B cell (primary cell): ENCODE data around the gene XXYLT1. TPM values are rescaled to one million over a fixed set of nuclear protein-coding genes. Genes with fewer than 3 reads are reported as not detected.

Experiments used
- ATAC-seq: fragments of 200-7000 bp; cut with Tn5 transposase; one replicate; pipeline ENCODE4 v1.10.0; 2021; ENCODE audit warnings: low read depth, mild to moderate bottlenecking, moderate number of reproducible peaks, moderate library complexity
- CTCF ChIA-PET: fragments of 350-600 bp; sonication (Branson Sonifier 250); formaldehyde crosslinking; loops from one replicate; lab custom pipeline; 2021; ENCODE audit warnings: antibody characterized with exemption, inconsistent platforms; lab: Charles Lee
- POLR2A ChIA-PET: fragments of 350-600 bp; sonication (Branson Sonifier 250); formaldehyde crosslinking; loops from one replicate; lab custom pipeline; 2021; ENCODE audit warnings: antibody characterized with exemption; lab: Charles Lee
- DNase-seq: peaks from one replicate; pipeline ENCODE4 v3.0.0; 2013
- H2AFZ ChIP-seq: 2 replicates; pipeline ENCODE4 v1.6.1; 2012; ENCODE audit warnings: mild to moderate bottlenecking, low read depth, low read length; ENCODE audit not compliant: insufficient read depth, poor library complexity, severe bottlenecking
- H3K27ac ChIP-seq, 2 donors: 1 replicate in 1 of 2; 2 replicates in 1 of 2; pipeline ENCODE4 v1.5.1; 2012 to 2013; ENCODE audit warnings: low read length in 2 of 2, mild to moderate bottlenecking in 2 of 2, moderate library complexity in 1 of 2
- H3K27me3 ChIP-seq, 4 experiments: fragments of 200-600 bp in 1 of 4; sonication (generic) in 1 of 4; replicated peaks in 1 of 4; 1 replicate in 2 of 4; 2 replicates in 2 of 4; pipeline versions ENCODE4 v1.6.1 to v1.7.0; 2013 to 2016; ENCODE audit warnings: low read length in 3 of 4, mild to moderate bottlenecking in 2 of 4, mixed read lengths in 1 of 4, moderate library complexity in 1 of 4; ENCODE audit not compliant: insufficient read depth in 4 of 4, control insufficient read depth in 3 of 4; ENCODE audit errors: control extremely low read depth in 1 of 4
- H3K36me3 ChIP-seq, 2 experiments: replicated peaks in 1 of 2; 1 replicate in 1 of 2; 2 replicates in 1 of 2; pipeline versions ENCODE4 v1.6.1 to v1.7.1; 2013; ENCODE audit warnings: low read length in 1 of 2; ENCODE audit not compliant: insufficient read depth in 2 of 2, control insufficient read depth in 1 of 2; ENCODE audit errors: control extremely low read depth in 1 of 2, extremely low read depth in 1 of 2
- H3K4me1 ChIP-seq, 2 donors: fragments of 200-600 bp in 1 of 2; sonication (generic) in 1 of 2; 1 replicate in 1 of 2; 2 replicates in 1 of 2; pipeline versions ENCODE4 v1.5.1 to v1.6.1; 2013 to 2017; ENCODE audit warnings: low read length in 2 of 2; ENCODE audit not compliant: control insufficient read depth in 2 of 2, insufficient read depth in 2 of 2
- H3K4me2 ChIP-seq: replicated peaks from 2 replicates; pipeline ENCODE3; 2012; ENCODE audit warnings: mild to moderate bottlenecking, low read depth, low read length; ENCODE audit not compliant: poor library complexity, severe bottlenecking
- H3K4me3 ChIP-seq, 5 experiments: fragments of 200-600 bp in 1 of 5; sonication (generic) in 1 of 5; 1 replicate in 3 of 5; 2 replicates in 2 of 5; pipeline versions ENCODE4 v1.5.1 to v1.7.0; 2011 to 2016; ENCODE audit warnings: low read length in 4 of 5, mild to moderate bottlenecking in 4 of 5, low read depth in 2 of 5, control low read depth in 1 of 5, moderate library complexity in 1 of 5; ENCODE audit not compliant: insufficient read depth in 1 of 5; ENCODE audit errors: control extremely low read depth in 1 of 5, extremely low read depth in 1 of 5
- H3K79me2 ChIP-seq: fragments of 200-600 bp; sonication (generic); one replicate; pipeline ENCODE4 v1.6.0; 2016; ENCODE audit warnings: low read length; ENCODE audit not compliant: control insufficient read depth, insufficient read depth
- H3K9ac ChIP-seq: fragments of 200-600 bp; sonication (generic); 2 replicates; pipeline ENCODE4 v1.6.1; 2017; ENCODE audit warnings: mild to moderate bottlenecking, low read length, moderate library complexity
- H3K9me3 ChIP-seq, 3 donors: one replicate each; pipeline versions ENCODE4 v1.6.1 to v1.7.1; 2013; ENCODE audit warnings: low read length in 2 of 3; ENCODE audit not compliant: control insufficient read depth in 2 of 3, insufficient read depth in 1 of 3; ENCODE audit errors: control extremely low read depth in 1 of 3
- H4K20me1 ChIP-seq: 2 replicates; pipeline ENCODE4 v1.6.0; 2012; ENCODE audit warnings: mild to moderate bottlenecking, low read length; ENCODE audit not compliant: insufficient read depth, control insufficient read depth, poor library complexity, severe bottlenecking
- H3K27ac Mint-ChIP-seq: one replicate; pipeline ENCODE4 v1.8.0; 2021; ENCODE audit warnings: mixed read lengths
- H3K27me3 Mint-ChIP-seq: one replicate; pipeline ENCODE4 v1.8.0; 2021; ENCODE audit warnings: mixed read lengths
- H3K4me1 Mint-ChIP-seq: one replicate; pipeline ENCODE4 v1.8.0; 2021; ENCODE audit warnings: mixed read lengths
- H3K4me3 Mint-ChIP-seq: one replicate; pipeline ENCODE4 v1.8.0; 2021; ENCODE audit warnings: mixed read lengths
- H3K9me3 Mint-ChIP-seq: one replicate; pipeline ENCODE4 v1.8.0; 2022; ENCODE audit warnings: mixed read lengths; ENCODE audit not compliant: insufficient read depth
- CTCF ChIP-seq: fragments of 200-600 bp; IDR thresholded peaks from one replicate; pipeline ENCODE4 v1.8.0; 2022; ENCODE audit warnings: antibody characterized with exemption, mild to moderate bottlenecking
- EZH2 ChIP-seq: IDR thresholded peaks from 2 replicates; pipeline ENCODE4 v1.6.1; 2012; ENCODE audit warnings: borderline replicate concordance, low read depth, mild to moderate bottlenecking, moderate library complexity, low read length; ENCODE audit not compliant: insufficient read depth, poor library complexity, severe bottlenecking
- WGBS: methylation state at CpG from one replicate; pipeline ENCODE4 v1.1.5; 2013; ENCODE audit warnings: missing lambda C conversion rate; ENCODE audit not compliant: insufficient coverage; 5-methylcytosine and 5-hydroxymethylcytosine counted together
- intact Hi-C: fragments of 100-400 bp; cut with micrococcal nuclease; formaldehyde crosslinking; loops from one replicate; pipeline ENCODE4 v1.10.0; 2022
- polyA plus RNA-seq: library from polyadenylated mRNA; depleted of rRNA; stranded (reverse); fragments of >200 nt; gene quantifications from 2 replicates; pipeline ENCODE4 v1.2.3, GENCODE V29; 2012
- total RNA-seq, 2 donors: library from RNA; stranded (reverse); fragments of 120-200 nt in 1 of 2; gene quantifications; 1 replicate in 1 of 2; 2 replicates in 1 of 2; pipeline versions ENCODE4 v1.2.3 to v1.2.4, GENCODE V29; 2013 to 2022

Gene XXYLT1
- total and polyA plus RNA-seq, 2 donors (not counting 1 experiment from before 2014, with no cell fraction given): 2.6 to 11.2 TPM

- Histone ChIP-seq H3K9me3 (no peaks in the 10 kb centered on the region), H2AFZ (no peak overlapping the region), H4K20me1 (no peaks in the 10 kb centered on the region), H3K4me3 (no peak overlapping the region), H3K4me2 (no peak overlapping the region), H3K4me1 (peaks cover 16 to 23% of the 10 kb centered on the region in 2 donors), H3K79me2 (no peaks in the 10 kb centered on the region), H3K27ac (no peak overlapping the region), H3K9ac (no peak overlapping the region), H3K36me3 (no peaks in the 10 kb centered on the region), H3K27me3 (no peaks in the 10 kb centered on the region)
- POLR2A ChIA-PET: interaction anchor here (0.9 to 1.0 kb wide), 2 partner anchors 572 to 586 kb away, joined by 3 read pairs; partner anchors contain the start of gene FAM43A
- peak; percentile 27 for DNase-seq
- intact Hi-C loops: loop anchor here (5.0 kb wide), 1 partner anchor 110 kb away; no protein-coding TSS in a partner anchor
- 96% methylated on average over 14 of the region's 16 CpGs for WGBS
- CTCF ChIA-PET: interaction anchor here (0.8 to 3.8 kb wide), 11 partner anchors 103 to 586 kb away, joined by 3 to 39 read pairs (median 3); partner anchors contain the start of gene LSG1
- Mint-ChIP-seq H3K4me1 (peaks cover 21% of the 10 kb centered on the region), H3K27me3 (no peaks in the 10 kb centered on the region), H3K4me3 (peak overlapping the region; percentile 74), H3K27ac (peak overlapping the region; percentile 85), H3K9me3 (no peaks in the 10 kb centered on the region)
- TF ChIP-seq CTCF (no peak), EZH2 (no peak)
- no peak for ATAC-seq
Observed at GRCh38 chr3:195257454-195258448, 13.2 kb downstream of the XXYLT1 start.
